Measurements from ENCODE around the gene KREMEN1. TPM values are rescaled to one million over a fixed set of nuclear protein-coding genes. Genes with fewer than 3 reads are reported as not detected.

KREMEN1 gene
- total RNA-seq, 1 experiment from 2014 or later: not detected

- Histone ChIP-seq H3K27ac (ENCODE audit: low read length) (no peak overlapping the region), H3K9me3 (ENCODE audit: low read length) (no peaks in the 10 kb centered on the region), H3K27me3 (ENCODE audit: low read length) (no peaks in the 10 kb centered on the region), H3K79me2 (ENCODE audit: low read length) (no peaks in the 10 kb centered on the region), H3K4me3 (ENCODE audit: low read length) (no peak overlapping the region), H4K20me1 (ENCODE audit: insufficient read depth, low read depth, low read length) (peaks cover 8% of the 10 kb centered on the region; the same call in 1 of the 2 replicates), H3K36me3 (ENCODE audit: insufficient read depth, low read length) (no peaks in the 10 kb centered on the region), H3K4me1 (ENCODE audit: low read length) (peaks cover 3% of the 10 kb centered on the region), H3K9me2 (replicated peaks; ENCODE audit: insufficient read depth, low read length) (no peaks in the 10 kb centered on the region), H3K9ac (ENCODE audit: low read length) (no peak overlapping the region), H3K4me2 (ENCODE audit: low read depth, low read length, poor library complexity, severe bottlenecking) (no peak overlapping the region), H2AFZ (ENCODE audit: low read length) (no peak overlapping the region)
- no peak for DNase-seq
Observed at GRCh38 chr22:29201782-29202181, 128.9 kb downstream of the KREMEN1 start.

DNA sequence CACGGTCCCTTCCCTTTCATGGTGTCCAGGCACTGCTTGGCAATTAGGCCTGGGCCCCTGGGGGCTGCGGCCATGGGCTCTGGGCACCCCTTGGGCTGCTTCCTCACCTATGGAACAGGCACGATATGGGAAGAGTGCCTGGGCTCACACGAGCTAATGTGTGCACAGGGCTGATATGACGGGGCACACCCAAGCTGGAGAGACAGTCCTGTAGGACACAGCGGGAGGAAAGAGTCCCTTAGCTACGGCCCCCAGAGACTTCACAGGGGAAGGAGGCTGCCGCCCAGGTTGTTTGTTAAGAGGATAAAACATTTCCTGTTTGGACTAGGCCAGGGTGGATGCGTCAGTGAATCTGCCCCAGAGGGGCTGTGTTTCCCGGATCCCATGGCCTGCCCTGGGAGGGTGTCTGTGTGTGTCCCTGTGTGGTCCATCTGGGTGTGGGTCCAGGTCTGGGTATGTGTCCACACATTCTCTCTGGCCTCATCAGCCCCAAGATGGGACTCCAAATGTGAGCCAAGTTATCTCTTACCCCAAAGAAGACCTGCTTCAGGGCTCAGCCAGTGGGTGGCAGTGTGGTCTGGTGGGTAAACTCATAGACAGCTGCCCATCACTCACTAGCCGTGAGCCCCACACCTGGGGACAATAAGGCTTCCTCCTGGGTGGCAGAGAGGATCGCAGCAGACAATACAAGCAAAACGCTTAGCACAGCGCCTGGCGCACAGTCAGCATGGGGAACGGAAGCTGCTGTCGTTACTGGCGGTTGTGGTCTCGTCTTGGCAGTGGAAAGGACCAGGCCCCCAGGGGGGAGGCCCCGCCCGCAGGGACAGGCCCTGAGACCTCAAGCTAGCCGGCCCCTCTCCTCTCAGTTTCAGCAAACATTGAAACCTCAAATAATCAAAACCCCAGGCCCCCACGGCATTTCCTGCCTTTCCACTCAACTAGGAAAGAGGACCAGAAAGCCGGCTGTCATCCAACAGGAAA, 129.7 kb downstream of the KREMEN1 start:
- H3K27ac ChIP-seq (ENCODE audit: low read length): no peak overlapping the region
- no peak overlapping the region for H3K4me3 ChIP-seq (ENCODE audit: low read length)
- no peak overlapping the region for H2AFZ ChIP-seq (ENCODE audit: low read length)

DNA sequence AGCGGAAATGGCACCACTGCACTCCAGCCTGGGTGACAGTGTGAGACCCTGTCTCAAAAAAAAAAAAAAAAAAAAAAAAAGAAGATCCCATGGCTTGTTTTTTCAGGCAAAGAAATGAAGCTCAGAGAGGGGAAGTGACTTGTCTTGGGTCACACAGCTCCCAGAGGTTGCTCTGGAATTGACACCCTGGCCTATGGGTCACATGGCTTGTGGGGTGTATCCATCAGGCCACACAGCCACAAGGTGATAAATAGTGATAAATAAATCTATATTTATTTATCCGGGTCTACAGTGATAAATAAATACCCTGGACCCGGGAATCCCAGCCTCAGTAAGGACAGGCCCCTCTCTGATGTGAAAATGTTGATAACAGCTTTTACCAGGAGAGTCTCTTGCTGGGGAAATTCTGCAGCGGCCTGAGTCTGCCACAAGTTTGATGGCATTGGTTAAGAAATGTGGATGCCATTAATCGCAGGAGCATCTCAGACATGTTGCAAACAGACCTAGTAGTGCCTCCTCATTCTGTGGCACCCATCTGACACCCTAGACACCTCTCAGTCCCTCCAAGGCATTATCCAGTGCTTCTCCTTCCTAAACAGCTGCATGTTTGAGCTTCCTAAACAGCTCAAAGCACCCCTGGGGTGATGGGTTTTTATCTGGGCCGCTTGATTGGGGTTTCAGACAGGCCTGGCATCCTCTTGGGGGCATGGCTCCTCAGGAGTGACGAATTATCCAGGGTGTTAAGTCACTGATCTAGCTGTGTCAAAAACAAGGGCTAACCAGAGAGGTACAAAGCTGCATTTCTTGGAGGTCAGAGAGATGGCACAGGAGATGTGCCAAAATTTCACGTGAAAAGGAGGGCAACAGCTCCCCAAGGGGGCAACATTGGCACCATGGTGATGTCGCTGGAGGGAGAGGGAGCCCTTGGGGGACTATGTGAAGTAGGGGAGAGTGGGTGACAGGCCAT, 130.9 kb downstream of the KREMEN1 start:
- H4K20me1 ChIP-seq (ENCODE audit: insufficient read depth, low read depth, low read length): peaks cover 11% of the 10 kb centered on the region; the same call in 1 of the 2 replicates
- no peak overlapping the region for H2AFZ ChIP-seq (ENCODE audit: low read length)
- H3K9me3 ChIP-seq (ENCODE audit: low read length): no peaks in the 10 kb centered on the region
- no peak overlapping the region for H3K4me3 ChIP-seq (ENCODE audit: low read length)
- DNase-seq: no peak
- no peak overlapping the region for H3K4me2 ChIP-seq (ENCODE audit: low read depth, low read length, poor library complexity, severe bottlenecking)
- no peaks in the 10 kb centered on the region for H3K36me3 ChIP-seq (ENCODE audit: insufficient read depth, low read length)
- no peaks in the 10 kb centered on the region for H3K9me2 ChIP-seq (replicated peaks; ENCODE audit: insufficient read depth, low read length)
- peaks cover 13% of the 10 kb centered on the region for H3K4me1 ChIP-seq (ENCODE audit: low read length)
- H3K27me3 ChIP-seq (ENCODE audit: low read length): no peaks in the 10 kb centered on the region
- no peaks in the 10 kb centered on the region for H3K79me2 ChIP-seq (ENCODE audit: low read length)
- no peak overlapping the region for H3K27ac ChIP-seq (ENCODE audit: low read length)
- no peak overlapping the region for H3K9ac ChIP-seq (ENCODE audit: low read length)

More for the DNA sequence above, 129.7 kb downstream of the KREMEN1 start:
- Histone ChIP-seq H3K9me2 (replicated peaks; ENCODE audit: insufficient read depth, low read length) (no peaks in the 10 kb centered on the region), H3K4me2 (ENCODE audit: low read depth, low read length, poor library complexity, severe bottlenecking) (no peak overlapping the region), H4K20me1 (ENCODE audit: insufficient read depth, low read depth, low read length) (peaks cover 11% of the 10 kb centered on the region; the same call in 1 of the 2 replicates), H3K36me3 (ENCODE audit: insufficient read depth, low read length) (no peaks in the 10 kb centered on the region), H3K4me1 (ENCODE audit: low read length) (peaks cover 3% of the 10 kb centered on the region), H3K9me3 (ENCODE audit: low read length) (no peaks in the 10 kb centered on the region), H3K9ac (ENCODE audit: low read length) (no peak overlapping the region), H3K79me2 (ENCODE audit: low read length) (no peaks in the 10 kb centered on the region), H3K27me3 (ENCODE audit: low read length) (no peaks in the 10 kb centered on the region)
- peak; percentile 86 for DNase-seq

DNA sequence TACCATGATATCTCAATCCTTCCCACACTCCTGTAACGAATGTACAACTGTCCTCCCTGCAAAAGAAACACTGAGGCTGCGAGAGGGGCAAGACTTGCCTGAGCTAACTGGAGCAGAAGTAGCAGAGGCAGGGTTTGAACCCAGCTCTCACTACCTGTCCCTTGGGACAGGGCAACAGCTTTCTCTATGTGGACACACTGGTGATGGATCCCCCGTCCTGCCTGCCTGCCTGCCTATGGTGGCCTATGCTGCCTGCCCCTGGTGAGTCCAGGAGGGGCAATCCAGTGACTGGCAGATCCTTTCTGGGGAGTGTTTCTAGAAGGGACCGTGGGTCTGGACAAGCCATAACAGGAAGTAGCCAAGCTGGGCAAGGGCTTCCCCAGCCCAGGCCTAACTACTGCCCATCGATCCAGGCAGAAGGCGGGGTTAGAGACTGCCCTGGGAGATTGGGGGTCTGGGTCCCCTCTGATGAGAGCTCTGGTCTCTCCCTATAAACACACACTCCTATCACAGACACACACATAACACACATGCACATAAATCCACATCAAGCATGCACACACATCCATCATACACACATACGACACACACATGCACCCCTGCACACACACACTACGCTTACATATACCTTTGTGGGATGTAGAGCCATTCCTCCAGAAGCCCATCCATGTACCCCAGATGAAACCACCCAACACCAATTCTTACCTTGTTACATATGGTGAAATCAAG, 131.8 kb downstream of the KREMEN1 start:
- Histone ChIP-seq H3K27ac (ENCODE audit: low read length) (no peak overlapping the region), H3K4me1 (ENCODE audit: low read length) (peaks cover 19% of the 10 kb centered on the region), H3K36me3 (ENCODE audit: insufficient read depth, low read length) (no peaks in the 10 kb centered on the region), H3K9me3 (ENCODE audit: low read length) (no peaks in the 10 kb centered on the region), H3K4me2 (ENCODE audit: low read depth, low read length, poor library complexity, severe bottlenecking) (no peak overlapping the region), H2AFZ (ENCODE audit: low read length) (no peak overlapping the region), H3K4me3 (ENCODE audit: low read length) (no peak overlapping the region), H3K9me2 (replicated peaks; ENCODE audit: insufficient read depth, low read length) (no peaks in the 10 kb centered on the region), H3K27me3 (ENCODE audit: low read length) (no peaks in the 10 kb centered on the region), H3K79me2 (ENCODE audit: low read length) (no peaks in the 10 kb centered on the region), H3K9ac (ENCODE audit: low read length) (no peak overlapping the region), H4K20me1 (ENCODE audit: insufficient read depth, low read depth, low read length) (peaks cover 17% of the 10 kb centered on the region; the same call in 1 of the 2 replicates)
- DNase-seq: no peak

DNA sequence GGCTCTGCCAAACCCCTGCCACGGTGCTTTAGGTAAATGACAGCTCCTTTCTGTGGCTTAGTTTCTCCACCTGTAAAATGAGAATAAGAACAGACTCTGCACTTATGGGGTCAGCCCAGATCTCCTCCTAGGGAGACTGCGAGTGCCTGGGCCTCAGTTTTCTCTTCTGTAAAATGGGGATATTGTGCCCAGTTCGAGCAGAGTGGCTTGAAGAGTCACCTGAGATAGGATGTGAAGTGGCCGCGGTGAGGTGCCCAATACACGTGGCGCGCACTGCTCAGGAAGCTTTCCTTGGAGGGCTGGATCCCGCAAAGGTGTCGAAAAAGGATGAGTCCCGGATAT, 132.4 kb downstream of the KREMEN1 start:
- Histone ChIP-seq H4K20me1 (ENCODE audit: insufficient read depth, low read depth, low read length) (peaks cover 18% of the 10 kb centered on the region; the same call in 1 of the 2 replicates), H2AFZ (ENCODE audit: low read length) (no peak overlapping the region), H3K4me1 (ENCODE audit: low read length) (peaks cover 19% of the 10 kb centered on the region), H3K9me3 (ENCODE audit: low read length) (no peaks in the 10 kb centered on the region), H3K27ac (ENCODE audit: low read length) (no peak overlapping the region), H3K4me3 (ENCODE audit: low read length) (no peak overlapping the region), H3K27me3 (ENCODE audit: low read length) (no peaks in the 10 kb centered on the region), H3K9ac (ENCODE audit: low read length) (no peak overlapping the region), H3K9me2 (replicated peaks; ENCODE audit: insufficient read depth, low read length) (no peaks in the 10 kb centered on the region), H3K36me3 (ENCODE audit: insufficient read depth, low read length) (no peaks in the 10 kb centered on the region), H3K4me2 (ENCODE audit: low read depth, low read length, poor library complexity, severe bottlenecking) (no peak overlapping the region), H3K79me2 (ENCODE audit: low read length) (no peaks in the 10 kb centered on the region)
- no peak for DNase-seq

GRCh38 chr22:29205594-29206371, 132.9 kb downstream of the KREMEN1 start, which contains the start of gene EMID1:
Gene EMID1 (plus strand): TSS chr22:29205896. CDS start chr22:29206039, 143 bp downstream.
- DNase-seq: no peak
- Histone ChIP-seq H4K20me1 (ENCODE audit: insufficient read depth, low read depth, low read length) (peaks cover 18% of the 10 kb centered on the region; the same call in 1 of the 2 replicates), H3K9ac (ENCODE audit: low read length) (no peak within 1 kb of the TSS), H3K27me3 (ENCODE audit: low read length) (no peaks in the 10 kb centered on the region), H3K4me1 (ENCODE audit: low read length) (peaks cover 19% of the 10 kb centered on the region), H3K4me3 (ENCODE audit: low read length) (no peak within 1 kb of the TSS), H3K79me2 (ENCODE audit: low read length) (no peaks in the 10 kb centered on the region), H3K9me2 (replicated peaks; ENCODE audit: insufficient read depth, low read length) (no peaks in the 10 kb centered on the region), H2AFZ (ENCODE audit: low read length) (no peak within 1 kb of the TSS), H3K4me2 (ENCODE audit: low read depth, low read length, poor library complexity, severe bottlenecking) (no peak within 1 kb of the TSS), H3K9me3 (ENCODE audit: low read length) (no peaks in the 10 kb centered on the region), H3K27ac (ENCODE audit: low read length) (no peak within 1 kb of the TSS), H3K36me3 (ENCODE audit: insufficient read depth, low read length) (no peaks in the 10 kb centered on the region)
